Smooth muscle cell (in vitro differentiated cells): Measurements from ENCODE around the gene SLC4A2. TPM values are rescaled to one million over a fixed set of nuclear protein-coding genes. Genes with fewer than 3 reads are reported as not detected.

Source experiments
- polyA plus RNA-seq: library from polyadenylated mRNA; unstranded; fragments of >200 nt; fragmentation: Nextera tagmentation; extraction: Ambion mirVana; gene quantifications from 2 replicates; pipeline ENCODE4 v1.2.1, GENCODE V29; 2016
- total RNA-seq: library from RNA; depleted of rRNA; stranded (reverse); fragments of >200 nt; gene quantifications from 2 replicates; pipeline ENCODE4 v1.2.3, GENCODE V29; 2014

SLC4A2 gene
- total and polyA plus RNA-seq, 2 experiments from 2014 or later, result 89.3 to 96.4 TPM

Other genes with a start within 250 kb of the SLC4A2 start
- gene AOC1, start 207.1 kb upstream of the SLC4A2 start, total RNA-seq, result not detected in 2 replicates
- gene AOC1, start 207.1 kb upstream of the SLC4A2 start, polyA plus RNA-seq, result 0.45 TPM in 1 of 2 replicates, not detected in the other
- gene KCNH2, start 81.3 kb upstream of the SLC4A2 start, total RNA-seq, result 12.9 and 13.3 TPM in 2 replicates
- 32.1 and 37.7 TPM in 2 replicates for gene KCNH2, start 81.3 kb upstream of the SLC4A2 start, polyA plus RNA-seq
- gene NOS3, start 68.6 kb upstream of the SLC4A2 start, total RNA-seq, result 3.4 and 6.2 TPM in 2 replicates
- gene NOS3, start 68.6 kb upstream of the SLC4A2 start, polyA plus RNA-seq, result 7.8 and 11.7 TPM in 2 replicates
- 1.7 and 2.6 TPM in 2 replicates for gene ATG9B, start 35.1 kb upstream of the SLC4A2 start, total RNA-seq
- 6.5 and 16.6 TPM in 2 replicates for gene ATG9B, start 35.1 kb upstream of the SLC4A2 start, polyA plus RNA-seq
- 17.3 and 23.4 TPM in 2 replicates for gene ABCB8, start 31.1 kb upstream of the SLC4A2 start, total RNA-seq
- 24.2 and 27.0 TPM in 2 replicates for gene ABCB8, start 31.1 kb upstream of the SLC4A2 start, polyA plus RNA-seq
- gene ASIC3, start 11.1 kb upstream of the SLC4A2 start, total RNA-seq, result 2.2 and 2.3 TPM in 2 replicates
- 2.0 and 4.7 TPM in 2 replicates for gene ASIC3, start 11.1 kb upstream of the SLC4A2 start, polyA plus RNA-seq
- gene CDK5, start 1.7 kb upstream of the SLC4A2 start, total RNA-seq, result 18.6 and 22.1 TPM in 2 replicates
- gene CDK5, start 1.7 kb upstream of the SLC4A2 start, polyA plus RNA-seq, result 36.4 and 50.1 TPM in 2 replicates
- gene FASTK, start 21.2 kb downstream of the SLC4A2 start, total RNA-seq, result 92.0 and 100 TPM in 2 replicates
- 177 and 188 TPM in 2 replicates for gene FASTK, start 21.2 kb downstream of the SLC4A2 start, polyA plus RNA-seq
- gene TMUB1, start 23.9 kb downstream of the SLC4A2 start, total RNA-seq, result 30.3 and 35.9 TPM in 2 replicates
- 69.8 and 70.4 TPM in 2 replicates for gene TMUB1, start 23.9 kb downstream of the SLC4A2 start, polyA plus RNA-seq
- 27.2 and 29.8 TPM in 2 replicates for gene AGAP3, start 26.9 kb downstream of the SLC4A2 start, total RNA-seq
- 51.4 and 87.3 TPM in 2 replicates for gene AGAP3, start 26.9 kb downstream of the SLC4A2 start, polyA plus RNA-seq
- not detected in 2 replicates for gene GBX1, start 108.1 kb downstream of the SLC4A2 start, total RNA-seq
- not detected in 2 replicates for gene GBX1, start 108.1 kb downstream of the SLC4A2 start, polyA plus RNA-seq
- not detected in 2 replicates for gene ASB10, start 127.7 kb downstream of the SLC4A2 start, total RNA-seq
- not detected in 2 replicates for gene ASB10, start 127.7 kb downstream of the SLC4A2 start, polyA plus RNA-seq
- not detected in 2 replicates for gene H2BK1, start 150.9 kb downstream of the SLC4A2 start, total RNA-seq
- not detected in 2 replicates for gene H2BK1, start 150.9 kb downstream of the SLC4A2 start, polyA plus RNA-seq
- gene ABCF2, start 167.6 kb downstream of the SLC4A2 start, total RNA-seq, result 30.5 and 35.1 TPM in 2 replicates
- gene ABCF2, start 167.6 kb downstream of the SLC4A2 start, polyA plus RNA-seq, result 24.2 and 26.5 TPM in 2 replicates
- 42.3 and 43.7 TPM in 2 replicates for gene CHPF2, start 172.9 kb downstream of the SLC4A2 start, total RNA-seq
- gene CHPF2, start 172.9 kb downstream of the SLC4A2 start, polyA plus RNA-seq, result 70.8 and 71.8 TPM in 2 replicates
- 35.8 and 44.4 TPM in 2 replicates for gene SMARCD3, start 189.1 kb downstream of the SLC4A2 start, total RNA-seq
- 58.1 and 66.3 TPM in 2 replicates for gene SMARCD3, start 189.1 kb downstream of the SLC4A2 start, polyA plus RNA-seq